Hepatocyte (in vitro differentiated cells): ENCODE data around the gene CXADR. TPM values are rescaled to one million over a fixed set of nuclear protein-coding genes. Genes with fewer than 3 reads are reported as not detected.

Experiments
- DNase-seq: peaks from one replicate; pipeline ENCODE4 v3.0.0-alpha.2; 2016; ENCODE audit warnings: low spot score
- H2AFZ ChIP-seq: fragments of 200-600 bp; sonication (generic); 2 replicates; pipeline ENCODE4 v1.6.0; 2016; ENCODE audit warnings: antibody characterized with exemption, mild to moderate bottlenecking
- H3K27ac ChIP-seq: fragments of 200-600 bp; sonication (generic); 2 replicates; pipeline ENCODE4 v1.5.1; 2016; ENCODE audit warnings: mild to moderate bottlenecking
- H3K27me3 ChIP-seq: fragments of 200-600 bp; sonication (generic); 2 replicates; pipeline ENCODE4 v1.6.1; 2016
- H3K36me3 ChIP-seq: fragments of 200-600 bp; sonication (generic); replicated peaks from 2 replicates; pipeline ENCODE4 v1.5.1; 2016; ENCODE audit warnings: low read depth; ENCODE audit not compliant: insufficient read depth
- H3K4me1 ChIP-seq: fragments of 200-600 bp; sonication (generic); 2 replicates; pipeline ENCODE4 v1.5.1; 2016; ENCODE audit warnings: mild to moderate bottlenecking, moderate library complexity; ENCODE audit not compliant: insufficient read depth
- H3K4me2 ChIP-seq: fragments of 200-600 bp; sonication (generic); 2 replicates; pipeline ENCODE4 v1.6.0; 2016
- H3K4me3 ChIP-seq: fragments of 200-600 bp; sonication (generic); 2 replicates; pipeline ENCODE4 v1.5.1; 2016; ENCODE audit warnings: mild to moderate bottlenecking
- H3K79me2 ChIP-seq: fragments of 200-600 bp; sonication (generic); 2 replicates; pipeline ENCODE4 v1.6.0; 2017; ENCODE audit warnings: mild to moderate bottlenecking
- H3K9me2 ChIP-seq: fragments of 200-600 bp; sonication (generic); replicated peaks from 2 replicates; pipeline ENCODE4 v1.6.0; 2017; ENCODE audit warnings: mild to moderate bottlenecking; ENCODE audit not compliant: insufficient read depth
- H3K9me3 ChIP-seq: fragments of 200-600 bp; sonication (generic); 2 replicates; pipeline ENCODE4 v1.5.1; 2016; ENCODE audit warnings: low read depth, mild to moderate bottlenecking
- H4K20me1 ChIP-seq: fragments of 200-600 bp; sonication (generic); 2 replicates; pipeline ENCODE4 v1.6.0; 2016; ENCODE audit warnings: mild to moderate bottlenecking; ENCODE audit not compliant: insufficient read depth, poor library complexity, severe bottlenecking
- CTCF ChIP-seq: fragments of 200-600 bp; sonication (generic); IDR thresholded peaks from 2 replicates; pipeline ENCODE4 v1.5.1; 2016; ENCODE audit warnings: antibody characterized with exemption, mild to moderate bottlenecking; ENCODE audit not compliant: poor library complexity
- EZH2 ChIP-seq: fragments of 200-600 bp; sonication (generic); IDR thresholded peaks from 2 replicates; pipeline ENCODE4 v1.6.1; 2016; ENCODE audit warnings: antibody characterized with exemption, mild to moderate bottlenecking, borderline replicate concordance
- EZH2phosphoT487 ChIP-seq: fragments of 200-600 bp; sonication (generic); IDR thresholded peaks from one replicate; pipeline ENCODE4 v1.6.1; 2018; ENCODE audit warnings: antibody characterized with exemption, mild to moderate bottlenecking, low read depth, moderate library complexity; ENCODE audit not compliant: unreplicated experiment, severe bottlenecking
- WGBS: methylation state at CpG from one replicate; pipeline ENCODE4 v1.1.6; 2016; ENCODE audit warnings: low lambda C conversion rate; ENCODE audit errors: missing lambda C conversion rate; 5-methylcytosine and 5-hydroxymethylcytosine counted together
- polyA plus RNA-seq: library from polyadenylated mRNA; unstranded; fragments of >200 nt; fragmentation: Nextera tagmentation; extraction: Ambion mirVana; gene quantifications from 2 replicates; pipeline ENCODE4 v1.2.1, GENCODE V29; 2016
- total RNA-seq: library from RNA; depleted of rRNA; stranded (reverse); fragments of >200 nt; gene quantifications from 2 replicates; pipeline ENCODE4 v1.2.3, GENCODE V29; 2014

Gene CXADR
- total and polyA plus RNA-seq, 2 experiments from 2014 or later: 75.0 to 93.4 TPM

- TF ChIP-seq CTCF (no peak), EZH2 (no peak), EZH2phosphoT487 (no peak)
- H3K79me2 ChIP-seq: peaks cover 80% of the 10 kb centered on the region
- H4K20me1 ChIP-seq: peaks cover 8% of the 10 kb centered on the region
- no peak overlapping the region for H2AFZ ChIP-seq
- peaks cover 20% of the 10 kb centered on the region for H3K4me1 ChIP-seq
- peak overlapping the region; percentile 3 for H3K27ac ChIP-seq
- no peaks in the 10 kb centered on the region for H3K9me2 ChIP-seq
- WGBS: 85% methylated on average over 6 of the region's 6 CpGs
- H3K4me2 ChIP-seq: no peak overlapping the region
- H3K9me3 ChIP-seq: no peaks in the 10 kb centered on the region
- no peak overlapping the region for H3K4me3 ChIP-seq
- DNase-seq: no peak
- no peaks in the 10 kb centered on the region for H3K27me3 ChIP-seq
- H3K36me3 ChIP-seq: no peaks in the 10 kb centered on the region
Observed at GRCh38 chr21:17524635-17525034, 11.8 kb downstream of the CXADR start.

- H3K27me3 ChIP-seq: no peaks in the 10 kb centered on the region
- H3K4me3 ChIP-seq: no peak overlapping the region
- H3K36me3 ChIP-seq: no peaks in the 10 kb centered on the region
- no peak overlapping the region for H2AFZ ChIP-seq
- no peaks in the 10 kb centered on the region for H3K9me3 ChIP-seq
- TF ChIP-seq EZH2phosphoT487 (no peak), CTCF (no peak), EZH2 (no peak)
- peaks cover 16% of the 10 kb centered on the region for H3K4me1 ChIP-seq
- peaks cover 79% of the 10 kb centered on the region for H3K79me2 ChIP-seq
- no peaks in the 10 kb centered on the region for H3K9me2 ChIP-seq
- peak overlapping the region; percentile 41 for H3K27ac ChIP-seq
- peak overlapping the region; percentile 20 for H3K4me2 ChIP-seq
- H4K20me1 ChIP-seq: peaks cover 8% of the 10 kb centered on the region
- WGBS: 86% methylated on average over 3 of the region's 3 CpGs
- DNase-seq: no peak
Observed at GRCh38 chr21:17526776-17527175, 13.9 kb downstream of the CXADR start.

- Histone ChIP-seq H3K4me1 (peaks cover 14% of the 10 kb centered on the region), H3K79me2 (peaks cover 79% of the 10 kb centered on the region), H2AFZ (no peak overlapping the region), H3K4me3 (no peak overlapping the region), H3K9me3 (no peaks in the 10 kb centered on the region), H3K27ac (peak overlapping the region; percentile 41), H4K20me1 (peaks cover 8% of the 10 kb centered on the region), H3K36me3 (no peaks in the 10 kb centered on the region), H3K27me3 (no peaks in the 10 kb centered on the region), H3K4me2 (peak overlapping the region; percentile 54), H3K9me2 (no peaks in the 10 kb centered on the region)
- TF ChIP-seq EZH2 (no peak), CTCF (no peak), EZH2phosphoT487 (no peak)
- peak; percentile 43 for DNase-seq
- 32% methylated on average over 2 of the region's 2 CpGs for WGBS
Observed at GRCh38 chr21:17527240-17527639, 14.4 kb downstream of the CXADR start.

- Histone ChIP-seq H3K27me3 (no peaks in the 10 kb centered on the region), H3K27ac (peak overlapping the region; percentile 41), H3K79me2 (peaks cover 81% of the 10 kb centered on the region), H3K9me2 (no peaks in the 10 kb centered on the region), H3K9me3 (no peaks in the 10 kb centered on the region), H3K4me1 (peaks cover 14% of the 10 kb centered on the region), H4K20me1 (peaks cover 8% of the 10 kb centered on the region), H3K4me2 (peak overlapping the region; percentile 54), H3K36me3 (no peaks in the 10 kb centered on the region), H2AFZ (no peak overlapping the region), H3K4me3 (no peak overlapping the region)
- TF ChIP-seq EZH2 (no peak), EZH2phosphoT487 (no peak)
- no peak for DNase-seq
- WGBS: 58% methylated on average over 5 of the region's 5 CpGs
Observed at GRCh38 chr21:17527711-17528110, 14.9 kb downstream of the CXADR start.
